Large intestine (tissue), 12 donors: ENCODE results near the gene TSGA10IP. TPM values are rescaled to one million over a fixed set of nuclear protein-coding genes. Genes with fewer than 3 reads are reported as not detected.

ENCODE experiments used
- DNase-seq, 2 donors: peaks; one replicate each; pipeline versions ENCODE4 v3.0.0 to v3.0.0-alpha.2; 2013
- H3K27ac ChIP-seq: one replicate; pipeline ENCODE4 v1.5.1; 2013; ENCODE audit warnings: low read length
- H3K27me3 ChIP-seq: 2 replicates; pipeline ENCODE4 v1.6.1; 2013; ENCODE audit warnings: low read length; ENCODE audit not compliant: control insufficient read depth, insufficient read depth
- H3K36me3 ChIP-seq: 2 replicates; pipeline ENCODE4 v1.6.1; 2013; ENCODE audit warnings: low read length; ENCODE audit not compliant: control insufficient read depth, insufficient read depth
- H3K4me1 ChIP-seq: one replicate; pipeline ENCODE4 v1.6.1; 2013; ENCODE audit warnings: low read length; ENCODE audit not compliant: control insufficient read depth, insufficient read depth
- H3K4me3 ChIP-seq: one replicate; pipeline ENCODE4 v1.5.1; 2013; ENCODE audit warnings: low read length
- H3K9me3 ChIP-seq: one replicate; pipeline ENCODE4 v1.6.1; 2013; ENCODE audit warnings: mild to moderate bottlenecking, low read depth, low read length, moderate library complexity; ENCODE audit not compliant: control insufficient read depth
- WGBS: methylation state at CpG from one replicate; pipeline ENCODE4 v1.1.5; 2013; ENCODE audit warnings: low lambda C conversion rate; ENCODE audit not compliant: insufficient coverage; 5-methylcytosine and 5-hydroxymethylcytosine counted together
- long read RNA-seq, 11 donors: transcript quantifications; one replicate each; lab custom pipeline, GENCODE V29; 2026
- polyA plus RNA-seq: library from polyadenylated mRNA; unstranded; fragments of 120-200 nt; gene quantifications from one replicate; pipeline ENCODE4 v1.2.1, GENCODE V29; 2013

TSGA10IP gene
- polyA plus RNA-seq = not detected
- long read RNA-seq, donor 1 = 0 reads
- long read RNA-seq, donor 2 = 0 reads
- long read RNA-seq, donor 3 = 0 reads
- long read RNA-seq, donor 4 = 0 reads
- long read RNA-seq, donor 5 = 0 reads
- long read RNA-seq, donor 6 = 0 reads
- long read RNA-seq, donor 7 = 0 reads
- long read RNA-seq, donor 8 = 0 reads
- long read RNA-seq, donor 9 = 0 reads
- long read RNA-seq, donor 10 = 0 reads
- long read RNA-seq, donor 11 = 0 reads

DNA sequence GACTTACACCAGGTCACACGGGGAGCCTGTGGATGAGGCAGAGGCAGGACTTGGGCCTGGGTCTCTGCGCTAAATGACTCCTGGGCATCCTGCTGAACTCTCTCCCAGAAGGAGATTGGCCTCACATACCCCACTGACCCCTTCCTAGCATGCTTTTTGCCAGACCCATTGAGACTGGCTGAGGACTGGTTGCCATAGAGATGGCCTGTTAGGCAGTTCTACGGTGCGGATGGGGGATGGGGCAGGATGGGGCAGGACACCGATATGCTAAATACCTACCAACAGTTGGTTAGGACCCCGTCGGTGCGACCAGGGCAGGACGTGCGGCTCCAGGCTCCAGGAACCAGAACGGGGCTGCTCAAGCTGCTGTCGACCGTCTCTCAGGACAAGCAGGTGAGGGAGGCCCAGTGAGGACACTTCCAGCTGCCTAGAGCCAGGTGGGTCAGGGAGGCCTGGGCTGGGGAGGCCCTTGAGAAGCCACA, at the start of gene TSGA10IP:
TSS of gene TSGA10IP (plus strand) at position 51 of the 482 bp plus-strand sequence. CDS start at position 247, 196 bp downstream.
- Histone ChIP-seq H3K4me3 (no peak within 1 kb of the TSS), H3K27me3 (peaks cover 10% of the 10 kb centered on the region), H3K9me3 (no peaks in the 10 kb centered on the region), H3K36me3 (no peaks in the 10 kb centered on the region), H3K4me1 (no peaks in the 10 kb centered on the region), H3K27ac (no peak within 1 kb of the TSS)
- WGBS = no CpG with 5 or more reads among the region's 13 CpGs
- no peak for DNase-seq

DNA sequence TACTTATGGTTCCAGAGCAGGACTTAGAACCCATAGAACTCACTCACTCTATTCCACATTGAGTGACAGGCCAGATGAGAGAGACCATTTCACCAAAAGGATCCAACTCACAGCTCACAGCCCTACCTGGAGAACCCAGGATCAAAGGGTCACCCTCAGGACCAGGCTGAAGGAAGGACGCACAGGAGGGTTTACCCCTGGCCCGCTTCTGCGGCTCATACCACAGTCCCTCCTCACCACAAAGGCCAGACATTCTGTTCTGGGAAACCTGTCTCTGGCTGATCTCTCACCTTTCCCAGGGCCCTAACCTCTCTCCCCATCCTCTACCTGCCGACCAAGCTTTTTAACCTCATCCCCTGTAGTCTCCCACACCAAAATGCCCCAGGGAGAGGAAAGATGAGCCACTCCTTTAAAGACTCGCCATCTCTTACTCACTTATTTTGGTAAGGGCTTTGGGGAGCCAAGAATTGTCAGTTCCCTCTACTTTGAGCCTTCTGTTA, 49.7 kb upstream of the TSGA10IP start:
- no peak for DNase-seq
- WGBS = no CpG with 5 or more reads among the region's 5 CpGs
- Histone ChIP-seq H3K4me1 (peaks cover 21% of the 10 kb centered on the region), H3K9me3 (peaks cover 9% of the 10 kb centered on the region), H3K27me3 (peaks cover 46% of the 10 kb centered on the region), H3K4me3 (no peak overlapping the region), H3K36me3 (no peaks in the 10 kb centered on the region), H3K27ac (no peak overlapping the region)

DNA sequence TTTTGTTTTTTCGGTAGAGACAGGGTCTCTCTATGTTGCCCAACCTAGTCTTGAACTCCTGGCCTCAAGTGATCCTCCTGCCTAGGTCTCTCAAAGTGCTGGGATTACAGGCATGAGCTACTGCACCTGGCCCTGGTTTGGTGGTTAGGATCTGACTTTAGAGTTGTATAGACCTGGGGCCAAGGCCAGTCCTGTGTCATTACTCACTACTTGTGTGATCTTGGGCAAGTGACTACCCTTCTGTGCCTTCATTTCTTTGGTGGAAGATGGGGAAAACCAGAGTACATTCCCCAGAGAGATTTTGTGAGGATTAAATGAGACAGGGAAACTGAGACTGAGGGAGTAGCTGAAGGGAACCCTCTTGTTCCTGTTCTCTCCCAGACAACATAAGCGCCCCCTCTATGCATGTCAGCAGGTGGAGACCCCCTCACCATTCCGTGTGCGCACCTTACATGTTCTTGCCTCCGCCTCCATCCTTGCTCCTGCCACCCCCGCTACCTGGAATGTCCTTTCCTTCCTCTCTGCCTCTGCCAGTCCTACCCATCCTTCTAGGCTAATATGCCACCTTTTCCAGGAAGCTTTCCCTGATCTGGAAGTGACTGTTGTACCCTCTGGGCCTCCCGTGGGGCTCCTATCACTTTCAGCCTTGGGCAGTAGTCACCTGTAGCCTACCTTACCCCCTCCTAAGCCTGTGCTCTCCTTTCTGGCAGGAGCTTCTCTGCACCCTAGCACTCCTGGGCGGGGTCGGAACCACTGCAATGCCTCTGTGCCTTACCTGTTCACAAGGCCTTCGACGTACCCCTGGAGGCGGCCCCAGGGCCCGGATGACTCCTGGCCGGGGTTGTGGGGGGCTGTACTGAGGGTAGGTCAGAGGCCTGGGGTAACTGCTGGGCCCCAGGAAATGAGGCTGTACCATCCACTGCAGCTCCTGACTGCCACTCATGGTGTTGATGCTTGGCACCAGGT, 49.0 kb upstream of the TSGA10IP start:
- H3K4me3 ChIP-seq = no peak overlapping the region
- peaks cover 54% of the 10 kb centered on the region for H3K27me3 ChIP-seq
- H3K36me3 ChIP-seq = no peaks in the 10 kb centered on the region
- no peak overlapping the region for H3K27ac ChIP-seq
- peaks cover 18% of the 10 kb centered on the region for H3K4me1 ChIP-seq
- 85% methylated on average over 4 of the region's 14 CpGs for WGBS
- H3K9me3 ChIP-seq = peaks cover 9% of the 10 kb centered on the region
- no peak for DNase-seq

DNA sequence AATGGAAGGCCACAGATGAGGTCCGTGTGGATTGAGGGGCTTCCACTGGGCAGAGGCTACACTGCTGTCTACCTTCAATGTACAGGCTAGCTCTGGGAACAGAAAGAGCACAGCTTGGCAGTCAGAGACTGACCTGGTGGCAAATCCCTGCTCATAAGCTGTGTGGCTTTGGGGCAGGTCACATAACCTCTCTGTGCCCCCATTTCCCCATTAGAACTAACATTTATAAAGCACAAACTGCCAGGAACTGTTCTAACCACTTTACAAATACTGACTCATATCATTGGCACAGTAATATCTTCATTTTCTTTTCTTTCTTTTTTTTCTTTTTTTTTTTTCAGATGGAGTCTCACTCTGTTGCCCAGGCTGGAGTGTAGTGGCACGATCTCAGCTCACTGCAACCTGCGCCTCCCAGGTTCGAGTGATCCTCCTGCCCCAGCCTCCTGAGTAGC, 48.2 kb upstream of the TSGA10IP start:
- WGBS = no CpG with 5 or more reads among the region's 4 CpGs
- Histone ChIP-seq H3K4me1 (peaks cover 11% of the 10 kb centered on the region), H3K4me3 (no peak overlapping the region), H3K36me3 (no peaks in the 10 kb centered on the region), H3K27me3 (peaks cover 62% of the 10 kb centered on the region), H3K9me3 (peaks cover 9% of the 10 kb centered on the region), H3K27ac (no peak overlapping the region)
- DNase-seq = no peak

DNA sequence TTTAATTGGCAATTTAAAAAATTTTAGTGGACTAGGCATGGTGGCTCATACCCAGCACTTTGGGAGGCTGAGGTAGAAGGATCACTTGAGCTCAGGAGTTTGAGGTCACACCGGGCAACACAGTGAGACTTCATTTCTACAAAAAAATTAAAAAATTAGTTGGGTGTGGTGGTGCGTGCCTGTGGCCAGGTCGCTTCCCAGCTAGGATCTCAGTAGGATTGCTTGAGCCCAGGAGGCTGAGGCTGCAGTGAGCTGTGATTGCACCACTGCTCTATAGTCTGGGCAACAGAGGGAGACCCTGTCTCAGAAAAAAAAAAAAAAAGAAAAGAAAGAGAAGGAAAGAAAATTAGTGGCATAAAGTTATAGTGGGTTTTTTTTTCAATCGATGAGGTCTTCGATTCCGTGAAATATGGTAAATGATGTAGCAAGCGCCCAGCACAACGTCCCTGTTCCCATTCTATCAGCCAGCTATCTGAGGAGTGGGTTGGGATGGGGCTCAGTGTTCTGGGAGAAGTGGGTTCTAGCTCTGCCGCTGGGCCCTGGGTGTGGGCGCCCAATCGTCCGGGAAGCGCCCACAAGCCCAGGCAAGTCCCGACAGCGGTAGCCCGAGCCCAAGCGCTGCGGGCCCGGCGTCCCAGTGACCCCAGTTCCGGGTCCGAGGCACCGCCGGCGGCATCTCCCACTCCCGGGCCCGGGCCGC, 46.5 kb upstream of the TSGA10IP start:
- Histone ChIP-seq H3K9me3 (peaks cover 9% of the 10 kb centered on the region), H3K4me1 (peaks cover 9% of the 10 kb centered on the region), H3K36me3 (no peaks in the 10 kb centered on the region), H3K4me3 (no peak overlapping the region), H3K27me3 (peaks cover 79% of the 10 kb centered on the region), H3K27ac (no peak overlapping the region)
- no peak for DNase-seq
- no CpG with 5 or more reads among the region's 28 CpGs for WGBS

DNA sequence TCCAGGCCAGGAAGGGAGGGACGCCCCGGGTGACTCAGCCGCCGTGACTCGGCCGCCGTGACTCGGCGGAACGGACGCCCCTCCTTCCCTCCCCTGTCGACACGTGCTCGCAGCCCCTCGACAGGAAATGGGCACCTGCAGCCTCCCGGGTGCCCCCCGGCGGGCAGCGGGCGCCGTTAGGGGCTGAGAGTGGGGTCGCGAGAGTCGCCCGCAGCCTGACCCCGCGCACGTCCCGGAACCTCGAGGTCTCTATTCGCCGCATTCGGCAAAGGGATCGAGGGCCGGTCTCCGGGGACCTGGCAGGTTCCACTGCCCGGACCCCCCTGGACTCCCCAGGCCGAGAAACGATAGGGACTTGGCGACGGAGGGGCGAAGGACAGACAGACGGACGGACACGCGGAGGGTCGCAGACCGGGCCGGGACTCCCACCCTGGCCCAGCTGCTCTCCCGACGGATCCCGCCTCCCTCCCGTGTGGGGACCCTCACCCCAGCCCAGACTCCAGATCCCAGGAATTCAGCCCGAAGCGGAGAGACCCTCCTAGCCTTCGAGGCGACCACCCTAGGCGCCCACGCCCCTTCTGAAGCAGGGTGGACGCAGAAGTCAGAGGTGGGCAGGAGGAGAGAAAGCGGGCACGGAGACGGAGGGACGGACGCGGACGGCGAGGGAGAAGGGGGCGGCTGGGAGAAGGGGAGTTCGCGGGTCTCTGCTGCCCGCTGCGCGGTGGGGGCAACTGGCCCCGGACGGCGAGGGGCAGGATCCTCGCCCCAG, 45.7 kb upstream of the TSGA10IP start:
- no peak overlapping the region for H3K4me3 ChIP-seq
- no peak overlapping the region for H3K27ac ChIP-seq
- WGBS = no CpG with 5 or more reads among the region's 78 CpGs
- H3K36me3 ChIP-seq = no peaks in the 10 kb centered on the region
- H3K9me3 ChIP-seq = peaks cover 9% of the 10 kb centered on the region
- H3K27me3 ChIP-seq = peaks cover 84% of the 10 kb centered on the region
- peak in 1 of 2 donors; percentile 62 for DNase-seq
- peaks cover 9% of the 10 kb centered on the region for H3K4me1 ChIP-seq

DNA sequence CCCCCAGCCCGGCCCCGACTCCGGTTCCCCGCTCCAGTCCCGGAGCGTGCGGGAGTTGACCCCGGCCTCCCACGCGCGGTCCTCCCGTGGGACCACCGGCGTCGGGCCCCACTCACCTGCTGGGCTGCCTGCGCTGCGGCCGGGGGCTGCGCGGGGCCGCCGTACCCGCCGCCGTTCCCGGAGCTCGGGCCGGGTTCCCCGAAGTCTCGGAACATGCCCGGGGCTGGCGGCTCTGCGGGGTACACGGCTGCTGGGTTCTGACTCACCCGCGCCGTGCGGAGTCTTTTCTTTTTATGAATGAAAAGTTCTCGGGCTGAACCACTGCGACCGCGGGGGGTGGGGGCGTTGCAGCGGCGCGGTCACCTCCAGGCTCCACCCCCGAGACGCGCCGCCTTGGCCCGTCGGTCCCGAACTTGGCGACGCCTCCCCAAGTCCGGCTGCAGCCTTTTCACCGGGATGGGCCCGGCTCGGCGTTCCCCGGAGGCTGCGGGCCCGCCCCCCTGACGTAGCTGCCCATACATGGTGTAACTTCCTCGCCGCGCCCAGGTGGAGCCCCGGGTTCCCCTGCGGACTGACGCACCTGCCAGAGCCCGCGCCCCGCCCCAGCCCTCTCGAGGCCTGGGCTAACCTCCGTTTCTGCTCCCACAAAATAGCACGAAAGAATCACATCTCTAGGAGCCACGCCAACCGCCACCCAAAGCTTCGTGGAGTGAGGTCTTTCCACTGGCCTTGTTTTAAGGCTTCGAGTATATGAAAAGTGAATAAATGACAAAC, 45.0 kb upstream of the TSGA10IP start, which contains the start of gene FOSL1:
TSS of gene FOSL1 (minus strand) at position 264 of the 774 bp plus-strand sequence. CDS start at position 215, 49 bp downstream.
- Histone ChIP-seq H3K27ac (no peak within 1 kb of the TSS), H3K27me3 (peaks cover 84% of the 10 kb centered on the region), H3K9me3 (peaks cover 9% of the 10 kb centered on the region), H3K4me3 (peak within 1 kb of the TSS; percentile 24), H3K4me1 (peaks cover 9% of the 10 kb centered on the region), H3K36me3 (no peaks in the 10 kb centered on the region)
- peak; percentile 89 to 94 for DNase-seq
- WGBS = no CpG with 5 or more reads among the region's 80 CpGs

DNA sequence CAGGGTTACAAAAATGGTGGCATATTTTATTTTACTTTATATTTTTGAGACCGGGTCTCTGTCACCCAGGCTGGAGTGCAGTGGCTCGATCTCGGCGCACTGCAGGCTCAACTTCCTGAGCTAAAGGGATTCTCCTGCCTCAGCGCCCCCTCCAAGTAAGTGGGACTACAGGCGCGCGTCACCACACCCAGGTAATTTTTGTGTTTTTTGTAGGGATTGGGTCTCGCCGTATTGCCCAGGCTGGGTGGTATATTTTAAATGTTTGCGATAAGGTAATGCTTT, 44.4 kb upstream of the TSGA10IP start:
- Histone ChIP-seq H3K27ac (no peak overlapping the region), H3K4me1 (peaks cover 9% of the 10 kb centered on the region)
- no CpG with 5 or more reads among the region's 11 CpGs for WGBS

DNA sequence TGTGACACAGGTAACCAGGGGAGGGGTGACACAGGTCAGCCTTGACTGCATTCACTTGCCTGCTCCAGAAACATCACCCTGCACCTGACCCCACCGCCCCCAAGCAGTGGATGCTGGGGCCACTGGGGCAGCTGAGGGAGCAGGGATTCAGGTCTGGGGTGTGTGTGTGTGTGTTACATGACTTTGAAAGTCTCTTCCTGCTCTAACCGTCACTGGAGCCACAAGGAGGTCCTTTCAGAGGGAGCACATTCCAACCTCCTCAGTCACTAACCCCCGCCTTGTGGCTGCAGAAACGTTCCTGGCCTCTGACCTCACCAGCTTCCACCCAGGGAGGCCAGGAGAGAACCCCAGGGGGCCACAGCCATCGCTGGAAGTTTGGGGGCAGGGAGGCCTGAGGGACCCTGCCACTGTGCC, 42.2 kb upstream of the TSGA10IP start:
- Histone ChIP-seq H3K36me3 (no peaks in the 10 kb centered on the region), H3K4me1 (peaks cover 9% of the 10 kb centered on the region), H3K27me3 (peaks cover 68% of the 10 kb centered on the region), H3K27ac (no peak overlapping the region), H3K4me3 (no peak overlapping the region), H3K9me3 (peaks cover 9% of the 10 kb centered on the region)
- WGBS = no CpG with 5 or more reads among the region's 5 CpGs
- no peak for DNase-seq

More for the DNA sequence above, 44.4 kb upstream of the TSGA10IP start:
- Histone ChIP-seq H3K9me3 (peaks cover 9% of the 10 kb centered on the region), H3K36me3 (no peaks in the 10 kb centered on the region), H3K27me3 (peaks cover 81% of the 10 kb centered on the region), H3K4me3 (no peak overlapping the region)
- no peak for DNase-seq
